ENCODE results near the gene MAT1A. TPM values are rescaled to one million over a fixed set of nuclear protein-coding genes. Genes with fewer than 3 reads are reported as not detected.

MAT1A gene
- total RNA-seq, 1 experiment from 2014 or later = 1.6 TPM

DNA sequence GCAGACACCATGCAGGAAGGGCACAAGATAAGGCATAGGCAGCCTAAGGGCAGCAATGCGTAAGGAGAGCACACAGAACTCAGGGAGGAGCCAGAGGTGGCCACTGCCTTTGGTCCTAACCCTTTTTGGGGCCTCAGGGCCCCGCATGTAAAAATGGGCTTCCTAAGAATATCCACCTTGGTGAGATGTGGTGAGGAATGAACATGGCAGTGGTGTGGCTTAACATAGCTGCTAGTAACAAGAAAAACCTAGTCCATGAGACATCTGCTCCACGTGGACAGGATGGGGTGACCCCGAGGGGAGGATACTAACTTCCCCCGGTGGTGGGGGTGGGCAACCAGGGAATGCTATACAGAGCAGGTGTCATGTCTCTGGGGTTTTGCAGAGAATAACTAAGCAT lies 18.0 kb downstream of the MAT1A start:
- ChIA-PET POLR2A (no interaction called here), CTCF (no interaction called here), RAD21 (ENCODE audit: low non-redundant PET in 1 of 2, low total read pairs in 2 of 2, uncharacterized antibody in 2 of 2, unreplicated experiment in 2 of 2) (no interaction called here)
- no peak overlapping the region for H3K4me3 ChIP-seq (replicated peaks in 1 of 2; ENCODE audit: low read depth in 1 of 2, low read length in 2 of 2)
- H3K9me3 ChIP-seq (ENCODE audit: control insufficient read depth in 1 of 2, insufficient read depth in 1 of 2, low read depth in 1 of 2, low read length in 2 of 2) = no peaks in the 10 kb centered on the region
- BruUV-seq (replicated peaks) = no TSS peak
- no peak overlapping the region for H3K9ac ChIP-seq (ENCODE audit: low read length)
- no peaks in the 10 kb centered on the region for H3K4me1 ChIP-seq (ENCODE audit: control insufficient read depth in 1 of 2, insufficient read depth in 2 of 2, low read length in 2 of 2)
- intact Hi-C loops (cut with micrococcal nuclease) = no loop called here
- no peak overlapping the region for H3K27ac ChIP-seq (ENCODE audit: low read depth, low read length)
- H3K36me3 ChIP-seq (ENCODE audit: control insufficient read depth in 1 of 2, insufficient read depth in 2 of 2, low read length in 2 of 2) = no peaks in the 10 kb centered on the region
- no peaks in the 10 kb centered on the region for H3K9me2 ChIP-seq (ENCODE audit: insufficient read depth)
- H3K4me2 ChIP-seq (ENCODE audit: low read length) = no peak overlapping the region
- ATAC-seq = no peak
- H2AFZ ChIP-seq (ENCODE audit: low read depth, low read length, poor library complexity, severe bottlenecking) = no peak overlapping the region
- TF ChIP-seq, protein P1, sequence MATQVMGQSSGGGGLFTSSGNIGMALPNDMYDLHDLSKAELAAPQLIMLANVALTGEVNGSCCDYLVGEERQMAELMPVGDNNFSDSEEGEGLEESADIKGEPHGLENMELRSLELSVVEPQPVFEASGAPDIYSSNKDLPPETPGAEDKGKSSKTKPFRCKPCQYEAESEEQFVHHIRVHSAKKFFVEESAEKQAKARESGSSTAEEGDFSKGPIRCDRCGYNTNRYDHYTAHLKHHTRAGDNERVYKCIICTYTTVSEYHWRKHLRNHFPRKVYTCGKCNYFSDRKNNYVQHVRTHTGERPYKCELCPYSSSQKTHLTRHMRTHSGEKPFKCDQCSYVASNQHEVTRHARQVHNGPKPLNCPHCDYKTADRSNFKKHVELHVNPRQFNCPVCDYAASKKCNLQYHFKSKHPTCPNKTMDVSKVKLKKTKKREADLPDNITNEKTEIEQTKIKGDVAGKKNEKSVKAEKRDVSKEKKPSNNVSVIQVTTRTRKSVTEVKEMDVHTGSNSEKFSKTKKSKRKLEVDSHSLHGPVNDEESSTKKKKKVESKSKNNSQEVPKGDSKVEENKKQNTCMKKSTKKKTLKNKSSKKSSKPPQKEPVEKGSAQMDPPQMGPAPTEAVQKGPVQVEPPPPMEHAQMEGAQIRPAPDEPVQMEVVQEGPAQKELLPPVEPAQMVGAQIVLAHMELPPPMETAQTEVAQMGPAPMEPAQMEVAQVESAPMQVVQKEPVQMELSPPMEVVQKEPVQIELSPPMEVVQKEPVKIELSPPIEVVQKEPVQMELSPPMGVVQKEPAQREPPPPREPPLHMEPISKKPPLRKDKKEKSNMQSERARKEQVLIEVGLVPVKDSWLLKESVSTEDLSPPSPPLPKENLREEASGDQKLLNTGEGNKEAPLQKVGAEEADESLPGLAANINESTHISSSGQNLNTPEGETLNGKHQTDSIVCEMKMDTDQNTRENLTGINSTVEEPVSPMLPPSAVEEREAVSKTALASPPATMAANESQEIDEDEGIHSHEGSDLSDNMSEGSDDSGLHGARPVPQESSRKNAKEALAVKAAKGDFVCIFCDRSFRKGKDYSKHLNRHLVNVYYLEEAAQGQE (IDR thresholded peaks at IDR 0.05; ENCODE audit: low read depth) = no peak
- TF ChIP-seq EZH2phosphoT487 (IDR thresholded peaks at IDR 0.05; ENCODE audit: borderline replicate concordance) = no peak
- no peak for TF ChIP-seq EGR1 (IDR thresholded peaks at IDR 0.05; ENCODE audit: low read depth)
- TF ChIP-seq TCF7L2 (IDR thresholded peaks at IDR 0.05; ENCODE audit: borderline replicate concordance, extremely low read depth, insufficient read depth, insufficient read length) = no peak
- no peak for TF ChIP-seq SRF (IDR thresholded peaks at IDR 0.05; ENCODE audit: low read depth)
- TF ChIP-seq EZH2 (IDR thresholded peaks at IDR 0.05) = no peak
- TF ChIP-seq, protein P2, sequence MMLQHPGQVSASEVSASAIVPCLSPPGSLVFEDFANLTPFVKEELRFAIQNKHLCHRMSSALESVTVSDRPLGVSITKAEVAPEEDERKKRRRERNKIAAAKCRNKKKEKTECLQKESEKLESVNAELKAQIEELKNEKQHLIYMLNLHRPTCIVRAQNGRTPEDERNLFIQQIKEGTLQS (IDR thresholded peaks at IDR 0.05) = no peak
- TF ChIP-seq CEBPB (IDR thresholded peaks at IDR 0.05; ENCODE audit: low read depth) = no peak
- TF ChIP-seq SIN3A (IDR thresholded peaks at IDR 0.05; ENCODE audit: low read depth) = no peak
- no peaks in the 10 kb centered on the region for H3K79me2 ChIP-seq (ENCODE audit: insufficient read depth, low read length)
- H4K20me1 ChIP-seq (ENCODE audit: insufficient read depth) = no peaks in the 10 kb centered on the region
- no peak for DNase-seq (ENCODE audit: low read depth, low spot score)
- H3K27me3 ChIP-seq (ENCODE audit: insufficient read depth, low read length) = no peaks in the 10 kb centered on the region
